ENCODE data around the gene CDK5.

CDK5 gene

DNA sequence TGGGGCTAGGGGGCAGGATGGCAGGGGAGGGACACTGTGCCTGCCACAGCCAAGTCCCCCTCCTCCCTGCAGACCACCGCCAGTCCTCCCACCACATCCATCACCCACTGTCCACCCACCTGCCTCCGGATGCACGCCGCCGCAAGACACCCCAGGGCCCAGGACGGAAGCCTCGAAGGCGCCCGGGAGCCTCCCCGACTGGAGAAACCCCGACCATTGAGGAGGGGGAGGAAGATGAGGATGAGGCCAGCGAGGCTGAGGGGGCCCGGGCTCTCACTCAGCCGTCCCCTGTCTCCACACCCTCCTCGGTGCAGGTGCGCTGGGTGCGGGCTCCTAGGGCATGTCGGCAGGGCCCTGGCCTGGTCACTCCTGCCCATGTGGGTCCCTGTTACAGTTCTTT lies 6.8 kb upstream of the CDK5 start:
- TF ChIP-seq, protein P1, sequence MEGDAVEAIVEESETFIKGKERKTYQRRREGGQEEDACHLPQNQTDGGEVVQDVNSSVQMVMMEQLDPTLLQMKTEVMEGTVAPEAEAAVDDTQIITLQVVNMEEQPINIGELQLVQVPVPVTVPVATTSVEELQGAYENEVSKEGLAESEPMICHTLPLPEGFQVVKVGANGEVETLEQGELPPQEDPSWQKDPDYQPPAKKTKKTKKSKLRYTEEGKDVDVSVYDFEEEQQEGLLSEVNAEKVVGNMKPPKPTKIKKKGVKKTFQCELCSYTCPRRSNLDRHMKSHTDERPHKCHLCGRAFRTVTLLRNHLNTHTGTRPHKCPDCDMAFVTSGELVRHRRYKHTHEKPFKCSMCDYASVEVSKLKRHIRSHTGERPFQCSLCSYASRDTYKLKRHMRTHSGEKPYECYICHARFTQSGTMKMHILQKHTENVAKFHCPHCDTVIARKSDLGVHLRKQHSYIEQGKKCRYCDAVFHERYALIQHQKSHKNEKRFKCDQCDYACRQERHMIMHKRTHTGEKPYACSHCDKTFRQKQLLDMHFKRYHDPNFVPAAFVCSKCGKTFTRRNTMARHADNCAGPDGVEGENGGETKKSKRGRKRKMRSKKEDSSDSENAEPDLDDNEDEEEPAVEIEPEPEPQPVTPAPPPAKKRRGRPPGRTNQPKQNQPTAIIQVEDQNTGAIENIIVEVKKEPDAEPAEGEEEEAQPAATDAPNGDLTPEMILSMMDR (IDR thresholded peaks at IDR 0.05; ENCODE audit: control insufficient read depth, extremely low read depth, insufficient read depth) = no peak
- H3K4me3 ChIP-seq (ENCODE audit: low read depth, low read length) = no peak overlapping the region
- DNase-seq (ENCODE audit: low read depth) = no peak

DNA sequence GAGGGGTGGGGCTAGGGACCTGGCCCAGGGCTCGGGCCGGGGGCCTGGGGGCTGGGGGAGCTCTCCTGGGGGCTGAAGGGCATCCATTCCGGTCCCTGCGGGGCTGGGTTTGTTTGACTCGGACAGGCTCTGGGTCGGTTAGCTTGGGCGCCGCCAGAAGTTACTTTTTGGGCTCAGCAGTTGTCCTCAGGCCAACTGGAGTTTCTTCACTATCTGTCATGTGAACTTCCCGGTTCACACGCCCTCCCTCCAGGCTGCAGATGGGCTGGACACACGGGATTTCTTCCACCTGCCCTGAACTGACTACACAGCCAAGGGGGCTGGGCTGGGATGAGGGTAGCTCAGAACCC lies 5.5 kb upstream of the CDK5 start:
- H3K4me3 ChIP-seq (ENCODE audit: low read depth, low read length) = no peak overlapping the region
- DNase-seq (ENCODE audit: low read depth) = no peak
- TF ChIP-seq, protein P1 (IDR thresholded peaks at IDR 0.05; ENCODE audit: control insufficient read depth, extremely low read depth, insufficient read depth) = no peak

GRCh38 chr7:151062399-151063211 lies 4.9 kb upstream of the CDK5 start:
- DNase-seq (ENCODE audit: low read depth) = no peak
- H3K4me3 ChIP-seq (ENCODE audit: low read depth, low read length) = no peak overlapping the region
- TF ChIP-seq, protein P1 (IDR thresholded peaks at IDR 0.05; ENCODE audit: control insufficient read depth, extremely low read depth, insufficient read depth) = no peak

- DNase-seq (ENCODE audit: low read depth) = no peak
- no peak overlapping the region for H3K4me3 ChIP-seq (ENCODE audit: low read depth, low read length)
- TF ChIP-seq, protein P1 (IDR thresholded peaks at IDR 0.05; ENCODE audit: control insufficient read depth, extremely low read depth, insufficient read depth) = no peak
Observed at GRCh38 chr7:151062111-151062398, 4.4 kb upstream of the CDK5 start.

GRCh38 chr7:151061213-151062110 lies 3.8 kb upstream of the CDK5 start:
- no peak for DNase-seq (ENCODE audit: low read depth)
- TF ChIP-seq, protein P1 (IDR thresholded peaks at IDR 0.05; ENCODE audit: control insufficient read depth, extremely low read depth, insufficient read depth) = no peak
- H3K4me3 ChIP-seq (ENCODE audit: low read depth, low read length) = no peak overlapping the region

- no peak for DNase-seq (ENCODE audit: low read depth)
- H3K4me3 ChIP-seq (ENCODE audit: low read depth, low read length) = peak overlapping the region; percentile 90
Observed at GRCh38 chr7:151060416-151061212, 2.9 kb upstream of the CDK5 start.

More at GRCh38 chr7:151060416-151061212, 2.9 kb upstream of the CDK5 start:
- TF ChIP-seq, protein P1 (IDR thresholded peaks at IDR 0.05; ENCODE audit: control insufficient read depth, extremely low read depth, insufficient read depth) = no peak

Measured in LNCaP clone FGC (cell line).